ENCODE measurements around the gene KCNA10. TPM values are rescaled to one million over a fixed set of nuclear protein-coding genes. Genes with fewer than 3 reads are reported as not detected.

The KCNA10 gene
- total RNA-seq, 4 donors from 2014 or later = not detected

GRCh38 chr1:110538921-110539320, 19.9 kb upstream of the KCNA10 start:
- Histone ChIP-seq H3K4me3 (no peak overlapping the region), H3K27me3 (no peaks in the 10 kb centered on the region), H3K9me3 (no peaks in the 10 kb centered on the region), H3K27ac (no peak overlapping the region), H3K4me1 (no peaks in the 10 kb centered on the region), H3K36me3 (no peaks in the 10 kb centered on the region)
- TF ChIP-seq POLR2A (IDR thresholded peaks at IDR 0.05) = no peak
- no peak for TF ChIP-seq CTCF (IDR thresholded peaks at IDR 0.05)
- TF ChIP-seq EP300 (IDR thresholded peaks at IDR 0.05; ENCODE audit: low read depth) = no peak
- TF ChIP-seq POLR2AphosphoS5 (IDR thresholded peaks at IDR 0.05) = no peak
- intact Hi-C loops (cut with DNase I; ENCODE audit: low total_unique reads) (no loop called here), in situ Hi-C loops (cut with MboI; ENCODE audit: low pct_ligation_motif_present in 1 of 4, low pct_unique_long_range_greater_than_20kb in 1 of 4, low sequenced_read_pairs in 3 of 4) (no loop called here)
- DNase-seq = no peak
- 81% methylated on average over 8 of the region's 8 CpGs; no CpG with 5 or more reads in 1 of the 2 donors for WGBS, 2 donors (ENCODE audit: low coverage in 1 of 2)

- intact Hi-C loops (cut with DNase I; ENCODE audit: low total_unique reads) (no loop called here), in situ Hi-C loops (cut with MboI; ENCODE audit: low pct_ligation_motif_present in 1 of 4, low pct_unique_long_range_greater_than_20kb in 1 of 4, low sequenced_read_pairs in 3 of 4) (no loop called here)
- Histone ChIP-seq H3K4me1 (no peaks in the 10 kb centered on the region), H3K27ac (no peak overlapping the region), H3K9me3 (no peaks in the 10 kb centered on the region), H3K36me3 (no peaks in the 10 kb centered on the region), H3K4me3 (no peak overlapping the region), H3K27me3 (no peaks in the 10 kb centered on the region)
- no peak for DNase-seq
- 78% methylated on average over 16 of the region's 16 CpGs; no CpG with 5 or more reads in 1 of the 2 donors for WGBS, 2 donors (ENCODE audit: low coverage in 1 of 2)
- TF ChIP-seq CTCF (IDR thresholded peaks at IDR 0.05) = no peak
- no peak for TF ChIP-seq POLR2AphosphoS5 (IDR thresholded peaks at IDR 0.05)
- no peak for TF ChIP-seq POLR2A (IDR thresholded peaks at IDR 0.05)
- TF ChIP-seq EP300 (IDR thresholded peaks at IDR 0.05; ENCODE audit: low read depth) = no peak
These were observed 19.1 kb upstream of the KCNA10 start for GRCh38 chr1:110538075-110538474.

GRCh38 chr1:110535985-110536384, 17.0 kb upstream of the KCNA10 start:
- H3K9me3 ChIP-seq = no peaks in the 10 kb centered on the region
- intact Hi-C loops (cut with DNase I; ENCODE audit: low total_unique reads) (no loop called here), in situ Hi-C loops (cut with MboI; ENCODE audit: low pct_ligation_motif_present in 1 of 4, low pct_unique_long_range_greater_than_20kb in 1 of 4, low sequenced_read_pairs in 3 of 4) (no loop called here)
- H3K4me3 ChIP-seq = no peak overlapping the region
- no peaks in the 10 kb centered on the region for H3K36me3 ChIP-seq
- TF ChIP-seq POLR2AphosphoS5 (IDR thresholded peaks at IDR 0.05) = no peak
- no peak for TF ChIP-seq POLR2A (IDR thresholded peaks at IDR 0.05)
- no peak for TF ChIP-seq EP300 (IDR thresholded peaks at IDR 0.05; ENCODE audit: low read depth)
- no peak for TF ChIP-seq CTCF (IDR thresholded peaks at IDR 0.05)
- 46 to 47% methylated on average over 3 of the region's 3 CpGs for WGBS, 2 donors (ENCODE audit: low coverage in 1 of 2)
- DNase-seq = no peak
- no peaks in the 10 kb centered on the region for H3K4me1 ChIP-seq
- H3K27me3 ChIP-seq = no peaks in the 10 kb centered on the region
- H3K27ac ChIP-seq = no peak overlapping the region

GRCh38 chr1:110533230-110533629, 14.3 kb upstream of the KCNA10 start:
- Histone ChIP-seq H3K4me3 (no peak overlapping the region), H3K9me3 (no peaks in the 10 kb centered on the region), H3K4me1 (no peaks in the 10 kb centered on the region), H3K27me3 (no peaks in the 10 kb centered on the region), H3K36me3 (no peaks in the 10 kb centered on the region), H3K27ac (no peak overlapping the region)
- 46 to 80% methylated on average over 1 to 3 of the region's 3 CpGs for WGBS, 2 donors (ENCODE audit: low coverage in 1 of 2)
- in situ Hi-C loops (cut with MboI; ENCODE audit: low pct_ligation_motif_present in 1 of 4, low pct_unique_long_range_greater_than_20kb in 1 of 4, low sequenced_read_pairs in 3 of 4) = no loop called here
- DNase-seq = no peak
- intact Hi-C loops (cut with DNase I; ENCODE audit: low total_unique reads) = no loop called here
- TF ChIP-seq POLR2A (IDR thresholded peaks at IDR 0.05) = no peak
- TF ChIP-seq EP300 (IDR thresholded peaks at IDR 0.05; ENCODE audit: low read depth) = no peak
- no peak for TF ChIP-seq POLR2AphosphoS5 (IDR thresholded peaks at IDR 0.05)
- no peak for TF ChIP-seq CTCF (IDR thresholded peaks at IDR 0.05)

Data from transverse colon (tissue), 4 donors.